ENCODE results near the gene LINS1.

Gene LINS1

GRCh38 chr15:100553468-100553867 is 48.5 kb downstream of the LINS1 start:
- DNase-seq = no peak

GRCh38 chr15:100547961-100548360 is 54.0 kb downstream of the LINS1 start:
- DNase-seq = no peak

- no peak for DNase-seq
These were observed 57.0 kb downstream of the LINS1 start for GRCh38 chr15:100544946-100545345.

GRCh38 chr15:100544338-100544841 is 57.6 kb downstream of the LINS1 start:
- no peak for DNase-seq

- DNase-seq = no peak
These were observed 59.7 kb downstream of the LINS1 start for GRCh38 chr15:100542290-100542689.

GRCh38 chr15:100537331-100537730 is 64.7 kb downstream of the LINS1 start:
- DNase-seq = no peak

GRCh38 chr15:100536733-100537132 is 65.3 kb downstream of the LINS1 start:
- no peak for DNase-seq

- no peak for DNase-seq
These were observed 68.1 kb downstream of the LINS1 start for GRCh38 chr15:100533886-100534285.

GRCh38 chr15:100531823-100532327 is 70.1 kb downstream of the LINS1 start:
- DNase-seq = no peak

GRCh38 chr15:100531204-100531603 is 70.8 kb downstream of the LINS1 start:
- no peak for DNase-seq

- no peak for DNase-seq
These were observed 72.4 kb downstream of the LINS1 start for GRCh38 chr15:100529556-100529955.

GRCh38 chr15:100528833-100529428 is 73.1 kb downstream of the LINS1 start, which contains the start of gene CERS3:
Gene CERS3 (minus strand): TSS chr15:100528950. CDS start chr15:100501849, 27,101 bp downstream.
- no peak for DNase-seq

GRCh38 chr15:100526027-100526481 is 75.9 kb downstream of the LINS1 start:
- no peak for DNase-seq

- no peak for DNase-seq
These were observed 76.5 kb downstream of the LINS1 start for GRCh38 chr15:100525436-100525835.

GRCh38 chr15:100524326-100524725 is 77.7 kb downstream of the LINS1 start:
- no peak for DNase-seq

- no peak for DNase-seq
These were observed 80.1 kb downstream of the LINS1 start for GRCh38 chr15:100521907-100522306.

- DNase-seq = no peak
These were observed 81.7 kb downstream of the LINS1 start for GRCh38 chr15:100520132-100520921.

GRCh38 chr15:100517846-100518245 is 84.1 kb downstream of the LINS1 start:
- DNase-seq = no peak
